A673 (cell line): ENCODE measurements around the gene DHDH. TPM values are rescaled to one million over a fixed set of nuclear protein-coding genes. Genes with fewer than 3 reads are reported as not detected.

Experiments used
- BruUV-seq: library from RNA; stranded (reverse); fragments of 400-500 nt; replicated peaks from 2 replicates; lab custom pipeline; 2021; lab: Mats Ljungman, UMichigan
- CTCF ChIA-PET: fragments of 300-600 bp; sonication (Branson Sonifier 250); formaldehyde crosslinking; loops from one replicate; lab custom pipeline; 2022; ENCODE audit warnings: antibody characterized with exemption; lab: Charles Lee
- POLR2A ChIA-PET: fragments of 300-600 bp; sonication (Branson Sonifier 250); formaldehyde crosslinking; loops from one replicate; lab custom pipeline; 2022; ENCODE audit warnings: antibody characterized with exemption; ENCODE audit not compliant: low non-redundant PET; lab: Charles Lee
- DNase-seq: peaks from one replicate; pipeline ENCODE4 v3.0.0-alpha.2; 2015; ENCODE audit warnings: low spot score
- H3K27ac ChIP-seq: fragments of 200-600 bp; sonication (generic); 2 replicates; pipeline ENCODE4 v1.5.1; 2016; ENCODE audit warnings: mixed run types, low read depth, mild to moderate bottlenecking, mixed read lengths, antibody characterized with exemption, low read length; ENCODE audit not compliant: poor library complexity, severe bottlenecking
- H3K27me3 ChIP-seq: fragments of 200-600 bp; sonication (generic); replicated peaks from 2 replicates; pipeline ENCODE4 v1.6.1; 2017; ENCODE audit warnings: mixed run types, low read depth, mild to moderate bottlenecking, mixed read lengths, antibody characterized with exemption, low read length; ENCODE audit not compliant: insufficient read depth, poor library complexity
- H3K36me3 ChIP-seq: fragments of 200-600 bp; sonication (generic); 2 replicates; pipeline ENCODE4 v1.6.1; 2016; ENCODE audit warnings: mixed run types, mild to moderate bottlenecking, mixed read lengths, antibody characterized with exemption, low read length; ENCODE audit not compliant: insufficient read depth, poor library complexity, severe bottlenecking
- H3K4me1 ChIP-seq: fragments of 200-600 bp; sonication (generic); 2 replicates; pipeline ENCODE4 v1.6.1; 2017; ENCODE audit warnings: mixed run types, mild to moderate bottlenecking, mixed read lengths, antibody characterized with exemption, low read length; ENCODE audit not compliant: insufficient read depth, poor library complexity, severe bottlenecking
- H3K4me3 ChIP-seq: fragments of 200-600 bp; sonication (generic); 2 replicates; pipeline ENCODE4 v1.5.1; 2016; ENCODE audit warnings: low read depth, mixed run types, mild to moderate bottlenecking, mixed read lengths, low read length; ENCODE audit not compliant: poor library complexity, severe bottlenecking
- H3K9me3 ChIP-seq: fragments of 200-600 bp; sonication (generic); 2 replicates; pipeline ENCODE4 v1.6.1; 2016; ENCODE audit warnings: mixed run types, low read depth, mild to moderate bottlenecking, mixed read lengths, antibody characterized with exemption, low read length; ENCODE audit not compliant: poor library complexity, severe bottlenecking
- EZH2 ChIP-seq: fragments of 200-600 bp; sonication (generic); IDR thresholded peaks from 2 replicates; pipeline ENCODE4 v1.6.1; 2017; ENCODE audit warnings: borderline replicate concordance, low read depth, mild to moderate bottlenecking, mixed read lengths, antibody characterized with exemption, low read length; ENCODE audit not compliant: poor library complexity, severe bottlenecking
- intact Hi-C: fragments of 100-400 bp; cut with micrococcal nuclease; formaldehyde crosslinking; loops from one replicate; pipeline ENCODE4 v1.10.0; 2022; ENCODE audit not compliant: unreplicated experiment
- total RNA-seq: library from RNA; stranded (reverse); gene quantifications from 2 replicates; pipeline ENCODE4 v1.2.3, GENCODE V29; 2021
- TF ChIP-seq, protein P1 (sequence below): fragments of 300-800, 200-600 bp; sonication (generic); conservative IDR thresholded peaks from 2 replicates; pipeline ENCODE4 v1.5.1; 2017; ENCODE audit warnings: low read depth, mild to moderate bottlenecking, antibody characterized with exemption, low read length, moderate library complexity, mixed read lengths

The DHDH gene
- total RNA-seq, 1 experiment from 2014 or later: not detected

- TF ChIP-seq, protein P1, sequence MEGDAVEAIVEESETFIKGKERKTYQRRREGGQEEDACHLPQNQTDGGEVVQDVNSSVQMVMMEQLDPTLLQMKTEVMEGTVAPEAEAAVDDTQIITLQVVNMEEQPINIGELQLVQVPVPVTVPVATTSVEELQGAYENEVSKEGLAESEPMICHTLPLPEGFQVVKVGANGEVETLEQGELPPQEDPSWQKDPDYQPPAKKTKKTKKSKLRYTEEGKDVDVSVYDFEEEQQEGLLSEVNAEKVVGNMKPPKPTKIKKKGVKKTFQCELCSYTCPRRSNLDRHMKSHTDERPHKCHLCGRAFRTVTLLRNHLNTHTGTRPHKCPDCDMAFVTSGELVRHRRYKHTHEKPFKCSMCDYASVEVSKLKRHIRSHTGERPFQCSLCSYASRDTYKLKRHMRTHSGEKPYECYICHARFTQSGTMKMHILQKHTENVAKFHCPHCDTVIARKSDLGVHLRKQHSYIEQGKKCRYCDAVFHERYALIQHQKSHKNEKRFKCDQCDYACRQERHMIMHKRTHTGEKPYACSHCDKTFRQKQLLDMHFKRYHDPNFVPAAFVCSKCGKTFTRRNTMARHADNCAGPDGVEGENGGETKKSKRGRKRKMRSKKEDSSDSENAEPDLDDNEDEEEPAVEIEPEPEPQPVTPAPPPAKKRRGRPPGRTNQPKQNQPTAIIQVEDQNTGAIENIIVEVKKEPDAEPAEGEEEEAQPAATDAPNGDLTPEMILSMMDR: no peak
- no peak for TF ChIP-seq EZH2
- H3K4me3 ChIP-seq: no peak overlapping the region
- no peaks in the 10 kb centered on the region for H3K27me3 ChIP-seq
- no peak overlapping the region for H3K27ac ChIP-seq
- H3K9me3 ChIP-seq: no peaks in the 10 kb centered on the region
- POLR2A ChIA-PET: no interaction called here
- no peaks in the 10 kb centered on the region for H3K36me3 ChIP-seq
- CTCF ChIA-PET: no interaction called here
- no TSS peak for BruUV-seq
- DNase-seq: no peak
- peaks cover 4% of the 10 kb centered on the region for H3K4me1 ChIP-seq
- intact Hi-C loops: no loop called here
Measured at GRCh38 chr19:48950159-48950558, 16.7 kb downstream of the DHDH start.

DNA sequence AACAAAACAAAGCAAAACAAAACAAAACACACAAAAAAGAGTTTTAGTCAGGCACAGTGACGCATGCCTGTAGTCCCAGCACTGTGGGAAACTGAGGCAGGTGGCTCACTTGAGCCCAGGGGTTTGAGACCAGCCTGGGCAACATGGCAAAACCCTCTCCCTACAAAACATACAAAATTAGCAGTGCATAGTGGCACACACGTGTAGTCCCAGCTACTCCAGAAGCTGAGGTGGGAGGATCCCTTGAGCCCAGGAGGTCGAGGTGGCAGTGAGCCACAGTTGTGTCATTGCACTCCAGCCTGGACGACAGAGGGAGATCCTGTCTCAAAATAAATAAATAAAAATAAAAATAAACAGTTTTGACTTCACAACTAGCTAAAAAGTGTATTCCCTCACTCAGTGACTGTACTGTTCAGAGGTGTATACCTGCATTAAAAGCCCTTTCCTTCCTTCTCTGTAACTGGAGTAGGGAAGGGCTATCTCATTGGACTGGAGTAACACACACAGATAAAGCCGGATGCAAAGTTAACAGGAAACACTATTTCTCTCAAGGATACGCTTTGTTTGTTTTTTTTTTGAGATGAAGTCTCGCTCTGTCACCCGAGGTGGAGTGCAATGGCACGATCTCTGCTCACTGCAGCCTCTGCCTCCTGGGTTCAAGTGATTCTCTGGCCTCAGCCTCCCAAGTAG is 17.5 kb downstream of the DHDH start:
- intact Hi-C loops: no loop called here
- Histone ChIP-seq H3K9me3 (no peaks in the 10 kb centered on the region), H3K4me1 (peaks cover 10% of the 10 kb centered on the region), H3K4me3 (no peak overlapping the region), H3K27me3 (no peaks in the 10 kb centered on the region), H3K36me3 (no peaks in the 10 kb centered on the region), H3K27ac (no peak overlapping the region)
- POLR2A ChIA-PET: no interaction called here
- no TSS peak for BruUV-seq
- CTCF ChIA-PET: no interaction called here
- no peak for DNase-seq
- TF ChIP-seq EZH2: no peak
- TF ChIP-seq, protein P1: no peak

GRCh38 chr19:48953141-48953540 is 19.6 kb downstream of the DHDH start:
- Histone ChIP-seq H3K4me3 (no peak overlapping the region), H3K36me3 (no peaks in the 10 kb centered on the region), H3K27me3 (no peaks in the 10 kb centered on the region), H3K27ac (no peak overlapping the region), H3K9me3 (no peaks in the 10 kb centered on the region), H3K4me1 (peaks cover 10% of the 10 kb centered on the region)
- intact Hi-C loops: no loop called here
- BruUV-seq: no TSS peak
- no peak for DNase-seq
- ChIA-PET CTCF (no interaction called here), POLR2A (no interaction called here)
- TF ChIP-seq, protein P1: no peak
- no peak for TF ChIP-seq EZH2
